ENCODE measurements around the gene TGFBI. TPM values are rescaled to one million over a fixed set of nuclear protein-coding genes. Genes with fewer than 3 reads are reported as not detected.

The TGFBI gene
- total and polyA plus RNA-seq, 2 experiments from 2014 or later, result 2.9 to 10.2 TPM

DNA sequence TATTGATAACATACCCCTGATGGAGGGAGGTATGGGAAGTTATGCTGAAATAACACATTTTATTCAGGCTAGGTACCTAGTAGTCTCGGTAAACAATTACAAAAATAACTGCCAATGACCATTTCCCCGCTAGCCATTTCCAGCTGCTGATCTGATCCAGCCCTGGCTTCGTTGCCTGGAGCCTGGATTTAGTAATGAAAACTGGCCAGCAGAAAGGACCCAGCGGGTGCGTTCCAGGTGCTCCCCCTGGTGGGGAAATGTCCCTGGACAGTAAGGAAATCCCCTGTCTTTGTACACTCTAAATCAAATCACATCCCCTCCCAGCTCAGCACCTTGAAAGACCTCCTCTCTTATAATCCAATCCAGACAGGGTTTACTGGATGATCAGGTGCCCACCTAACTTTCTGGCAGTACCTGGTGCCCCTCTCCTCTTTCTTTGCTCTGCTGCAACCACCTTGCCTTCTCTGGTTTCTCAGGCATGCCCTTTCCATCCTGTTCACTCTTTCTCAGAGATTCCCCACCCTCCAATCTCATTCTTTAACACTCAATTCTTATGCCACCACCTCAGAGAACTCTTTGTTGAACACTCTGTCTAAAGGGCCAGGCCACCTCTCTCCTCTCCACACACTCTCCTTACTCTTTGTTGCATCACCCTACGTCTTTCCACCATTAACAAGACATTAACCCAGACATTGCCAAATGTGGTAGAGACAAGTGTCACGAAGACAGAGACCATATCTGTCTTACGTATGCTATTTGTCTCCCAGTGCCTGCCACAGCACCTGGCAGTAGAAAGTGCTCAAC, 53.8 kb downstream of the TGFBI start:
- H3K27ac ChIP-seq, result no peak overlapping the region
- H3K4me3 ChIP-seq, result no peak overlapping the region
- H3K36me3 ChIP-seq, result no peaks in the 10 kb centered on the region
- H3K27me3 ChIP-seq, result peaks cover 49% of the 10 kb centered on the region
- TF ChIP-seq, protein P1, sequence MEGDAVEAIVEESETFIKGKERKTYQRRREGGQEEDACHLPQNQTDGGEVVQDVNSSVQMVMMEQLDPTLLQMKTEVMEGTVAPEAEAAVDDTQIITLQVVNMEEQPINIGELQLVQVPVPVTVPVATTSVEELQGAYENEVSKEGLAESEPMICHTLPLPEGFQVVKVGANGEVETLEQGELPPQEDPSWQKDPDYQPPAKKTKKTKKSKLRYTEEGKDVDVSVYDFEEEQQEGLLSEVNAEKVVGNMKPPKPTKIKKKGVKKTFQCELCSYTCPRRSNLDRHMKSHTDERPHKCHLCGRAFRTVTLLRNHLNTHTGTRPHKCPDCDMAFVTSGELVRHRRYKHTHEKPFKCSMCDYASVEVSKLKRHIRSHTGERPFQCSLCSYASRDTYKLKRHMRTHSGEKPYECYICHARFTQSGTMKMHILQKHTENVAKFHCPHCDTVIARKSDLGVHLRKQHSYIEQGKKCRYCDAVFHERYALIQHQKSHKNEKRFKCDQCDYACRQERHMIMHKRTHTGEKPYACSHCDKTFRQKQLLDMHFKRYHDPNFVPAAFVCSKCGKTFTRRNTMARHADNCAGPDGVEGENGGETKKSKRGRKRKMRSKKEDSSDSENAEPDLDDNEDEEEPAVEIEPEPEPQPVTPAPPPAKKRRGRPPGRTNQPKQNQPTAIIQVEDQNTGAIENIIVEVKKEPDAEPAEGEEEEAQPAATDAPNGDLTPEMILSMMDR (IDR thresholded peaks at IDR 0.05; ENCODE audit: low read depth, low read length), result peak; percentile 88
- DNase-seq (ENCODE audit: low read depth in 1 of 2, low spot score in 1 of 2), result peak; percentile 86 to 87
- no peaks in the 10 kb centered on the region for H3K4me1 ChIP-seq (ENCODE audit: low read depth)
- no peaks in the 10 kb centered on the region for H3K9me3 ChIP-seq (ENCODE audit: low read depth)

DNA sequence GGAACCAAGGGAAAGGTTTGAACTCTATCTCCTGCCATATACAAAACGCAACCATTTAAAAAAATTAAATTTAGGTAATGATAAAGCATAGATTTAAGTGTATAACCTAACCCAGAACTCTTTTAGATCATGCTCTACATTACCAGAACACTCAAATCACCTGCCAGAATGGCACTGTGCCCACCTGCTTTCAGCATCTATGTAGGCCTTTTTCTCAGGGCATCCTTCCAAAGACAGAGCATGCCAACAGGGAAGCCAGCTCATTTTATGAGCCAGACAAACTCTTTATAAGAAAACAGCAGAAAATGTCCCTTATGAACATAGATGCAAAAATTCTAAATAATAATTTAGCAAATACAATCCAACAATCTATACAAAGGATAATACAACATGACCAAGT, 55.9 kb downstream of the TGFBI start:
- DNase-seq (ENCODE audit: low read depth in 1 of 2, low spot score in 1 of 2), result no peak
- H3K4me3 ChIP-seq, result no peak overlapping the region
- no peaks in the 10 kb centered on the region for H3K36me3 ChIP-seq
- H3K4me1 ChIP-seq (ENCODE audit: low read depth), result no peaks in the 10 kb centered on the region
- H3K9me3 ChIP-seq (ENCODE audit: low read depth), result no peaks in the 10 kb centered on the region
- H3K27me3 ChIP-seq, result peaks cover 28% of the 10 kb centered on the region
- no peak overlapping the region for H3K27ac ChIP-seq
- TF ChIP-seq, protein P1 (IDR thresholded peaks at IDR 0.05; ENCODE audit: low read depth, low read length), result no peak

DNA sequence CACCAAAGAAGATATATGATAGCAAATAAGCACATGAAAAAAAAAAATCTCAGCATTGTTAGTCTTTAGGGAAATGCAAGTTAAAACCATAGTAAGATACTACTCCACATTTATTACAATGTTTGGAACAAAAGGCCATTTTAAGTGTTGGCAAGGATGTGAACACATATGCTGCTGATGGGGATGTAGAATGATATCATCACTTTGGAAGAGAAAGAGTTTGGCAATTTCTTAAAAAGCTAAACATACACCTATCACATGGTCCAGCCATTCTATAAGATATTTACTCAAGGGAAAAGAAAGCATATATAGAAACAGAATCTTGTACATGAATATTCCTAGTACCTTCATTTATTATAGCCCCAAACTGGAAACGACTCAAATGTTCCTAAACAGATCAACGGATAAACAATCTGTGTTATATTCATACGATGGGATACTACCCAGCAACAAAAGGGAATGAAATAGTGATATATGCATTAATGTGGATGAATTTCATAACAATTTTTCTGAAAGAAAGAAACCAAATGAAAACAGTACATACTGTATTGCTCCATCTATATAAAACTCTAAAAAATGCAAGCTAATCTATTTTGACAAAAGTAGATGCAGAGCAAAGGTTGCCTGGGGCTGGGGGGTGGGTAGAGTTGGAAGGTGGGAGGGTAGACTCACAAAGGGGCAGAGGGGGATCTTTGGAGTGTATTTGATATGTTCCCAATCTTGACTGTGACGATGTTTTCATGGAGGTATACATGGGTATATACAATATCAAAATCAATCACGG, 58.2 kb downstream of the TGFBI start:
- no peak overlapping the region for H3K27ac ChIP-seq
- TF ChIP-seq, protein P1 (IDR thresholded peaks at IDR 0.05; ENCODE audit: low read depth, low read length), result no peak
- H3K9me3 ChIP-seq (ENCODE audit: low read depth), result no peaks in the 10 kb centered on the region

DNA sequence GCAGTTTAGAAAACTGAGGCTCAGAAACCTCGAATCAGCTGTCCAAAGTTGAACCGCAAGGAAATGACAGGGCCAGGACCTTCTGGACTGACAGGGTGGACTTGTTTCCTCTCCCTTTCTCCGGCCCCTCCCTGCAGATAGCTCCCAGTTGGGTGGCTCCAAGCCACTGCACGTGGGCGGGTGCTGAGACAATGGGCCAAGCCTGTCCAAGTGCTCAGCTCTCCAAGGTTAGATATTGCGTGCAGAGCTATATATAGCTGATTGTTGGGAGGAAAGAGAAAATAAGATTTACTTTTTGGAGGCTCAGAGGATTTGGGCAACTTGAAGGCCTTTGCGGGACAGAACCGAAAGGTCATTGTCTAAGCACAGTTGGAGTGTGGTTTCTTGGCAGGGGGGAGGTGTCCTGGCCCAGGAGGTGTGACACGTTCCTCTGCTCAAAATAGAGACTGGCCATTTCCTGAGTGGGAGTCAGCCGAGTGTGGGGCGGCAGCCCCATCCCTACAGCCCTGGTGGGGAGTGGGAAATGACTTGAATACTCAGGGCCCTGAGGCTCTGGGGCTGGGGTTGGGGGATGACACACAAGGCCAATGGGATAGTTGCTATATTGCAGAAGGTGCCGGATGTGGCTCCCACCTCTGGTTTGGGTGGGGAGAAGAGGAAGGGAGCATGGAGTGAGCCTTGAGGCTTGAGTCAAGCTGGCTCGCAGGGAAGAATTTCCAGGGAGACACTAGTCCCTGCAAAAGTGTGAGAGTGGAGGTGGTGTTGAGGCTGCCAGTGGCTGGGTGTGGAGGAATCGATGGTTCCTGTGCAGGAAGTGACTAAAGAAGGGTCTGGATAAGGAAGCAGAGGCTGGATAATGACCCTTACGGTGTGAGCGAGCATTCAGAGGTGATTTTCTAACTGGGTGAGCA, 59.4 kb downstream of the TGFBI start:
- H3K27ac ChIP-seq, result no peak overlapping the region
- no peaks in the 10 kb centered on the region for H3K4me1 ChIP-seq (ENCODE audit: low read depth)
- TF ChIP-seq, protein P1 (IDR thresholded peaks at IDR 0.05; ENCODE audit: low read depth, low read length), result no peak
- no peaks in the 10 kb centered on the region for H3K9me3 ChIP-seq (ENCODE audit: low read depth)
- H3K27me3 ChIP-seq, result peaks cover 7% of the 10 kb centered on the region
- peak in 1 of 2 donors; percentile 90 for DNase-seq (ENCODE audit: low read depth in 1 of 2, low spot score in 1 of 2)
- H3K36me3 ChIP-seq, result no peaks in the 10 kb centered on the region
- no peak overlapping the region for H3K4me3 ChIP-seq

More for the DNA sequence above, 58.2 kb downstream of the TGFBI start:
- H3K4me3 ChIP-seq, result no peak overlapping the region
- H3K4me1 ChIP-seq (ENCODE audit: low read depth), result no peaks in the 10 kb centered on the region
- no peak for DNase-seq (ENCODE audit: low read depth in 1 of 2, low spot score in 1 of 2)
- no peaks in the 10 kb centered on the region for H3K36me3 ChIP-seq
- H3K27me3 ChIP-seq, result peaks cover 14% of the 10 kb centered on the region

DNA sequence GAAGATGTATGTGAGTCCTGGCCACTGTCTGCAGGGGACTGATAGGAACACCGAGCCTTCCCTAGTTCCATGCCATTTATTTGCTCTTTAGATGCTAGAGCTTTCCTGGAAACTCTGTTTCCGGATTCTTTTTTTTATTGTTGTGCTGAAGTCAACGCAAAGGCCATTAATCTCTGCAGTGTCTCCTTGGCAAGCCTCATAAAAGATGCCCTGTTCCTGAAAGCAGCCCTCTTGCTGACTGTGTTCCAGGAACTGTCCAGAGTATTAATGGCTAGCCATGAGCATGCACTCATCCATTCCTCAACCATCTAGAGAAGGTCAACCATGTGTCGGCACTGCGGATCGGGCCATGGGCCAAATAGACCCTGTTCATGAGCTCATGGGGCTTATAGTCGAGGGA, 61.0 kb downstream of the TGFBI start:
- Histone ChIP-seq H3K27me3 (peaks cover 2% of the 10 kb centered on the region), H3K36me3 (no peaks in the 10 kb centered on the region), H3K9me3 (ENCODE audit: low read depth) (no peaks in the 10 kb centered on the region), H3K4me3 (no peak overlapping the region), H3K27ac (no peak overlapping the region), H3K4me1 (ENCODE audit: low read depth) (no peaks in the 10 kb centered on the region)
- TF ChIP-seq, protein P1 (IDR thresholded peaks at IDR 0.05; ENCODE audit: low read depth, low read length), result no peak
- no peak for DNase-seq (ENCODE audit: low read depth in 1 of 2, low spot score in 1 of 2)

Data from cardiac muscle cell (in vitro differentiated cells and primary cell).